Fibroblast of skin of back (primary cell): ENCODE data around the gene GPR82. TPM values are rescaled to one million over a fixed set of nuclear protein-coding genes. Genes with fewer than 3 reads are reported as not detected.
"Not testable (repeated sequence)": the region's sequence is repeated elsewhere in the genome, so short reads cannot be mapped to it uniquely, and the experiment has no call there.

Experiments
- DNase-seq: peaks from one replicate; pipeline ENCODE4 v3.0.0-alpha.2; 2013
- polyA plus RNA-seq, 2 experiments: library from polyadenylated mRNA; unstranded; fragments of 120-200 nt; gene quantifications; one replicate each; pipeline ENCODE4 v1.2.1, GENCODE V29; 2013; ENCODE audit not compliant: insufficient read length in 2 of 2

Gene GPR82
- not detected for polyA plus RNA-seq (2013, experiment 1 of 2; ENCODE audit: insufficient read length)
- not detected for polyA plus RNA-seq (2013, experiment 2 of 2; ENCODE audit: insufficient read length)

- DNase-seq = no peak
These were observed at the start of gene GPR82 for GRCh38 chrX:41723826-41724225. GPR82 (plus strand) TSS chrX:41724181; CDS start chrX:41727027, 2,846 bp downstream.

GRCh38 chrX:41676361-41676760 lies 47.6 kb upstream of the GPR82 start:
- DNase-seq = not testable (repeated sequence)

GRCh38 chrX:41677183-41678060 lies 46.6 kb upstream of the GPR82 start:
- DNase-seq = no peak

- DNase-seq = no peak
These were observed 39.8 kb upstream of the GPR82 start for GRCh38 chrX:41684138-41684537.

GRCh38 chrX:41684940-41685339 lies 39.0 kb upstream of the GPR82 start:
- no peak for DNase-seq

- no peak for DNase-seq
These were observed 37.2 kb upstream of the GPR82 start for GRCh38 chrX:41686788-41687187.

- DNase-seq = no peak
These were observed 35.8 kb upstream of the GPR82 start for GRCh38 chrX:41688156-41688555.

GRCh38 chrX:41688835-41689234 lies 35.1 kb upstream of the GPR82 start, which contains the start of gene GPR34:
GPR34 (plus strand) TSS chrX:41688973; CDS start chrX:41695634, 6,661 bp downstream.
- no peak for DNase-seq

GRCh38 chrX:41689711-41690110 lies 34.3 kb upstream of the GPR82 start:
- no peak for DNase-seq

- DNase-seq = peak; percentile 91
These were observed 31.7 kb upstream of the GPR82 start for GRCh38 chrX:41692162-41692749.

GRCh38 chrX:41693024-41693423 lies 31.0 kb upstream of the GPR82 start:
- no peak for DNase-seq

- peak; percentile 70 for DNase-seq
These were observed 28.6 kb upstream of the GPR82 start for GRCh38 chrX:41695426-41695825.

- no peak for DNase-seq
These were observed 20.4 kb upstream of the GPR82 start for GRCh38 chrX:41703574-41704029.

GRCh38 chrX:41705042-41705441 lies 18.9 kb upstream of the GPR82 start:
- no peak for DNase-seq

GRCh38 chrX:41705680-41706374 lies 18.2 kb upstream of the GPR82 start:
- no peak for DNase-seq

GRCh38 chrX:41707218-41707617 lies 16.8 kb upstream of the GPR82 start:
- DNase-seq = no peak

GRCh38 chrX:41708486-41708885 lies 15.5 kb upstream of the GPR82 start:
- DNase-seq = no peak

GRCh38 chrX:41711021-41711667 lies 12.8 kb upstream of the GPR82 start:
- DNase-seq = no peak

- DNase-seq = no peak
These were observed 7.8 kb upstream of the GPR82 start for GRCh38 chrX:41716222-41716621.

- no peak for DNase-seq
These were observed 7.1 kb upstream of the GPR82 start for GRCh38 chrX:41716767-41717473.

- DNase-seq = no peak
These were observed 5.3 kb upstream of the GPR82 start for GRCh38 chrX:41718481-41719235.
